HG03469 (cell line): ENCODE results near the gene MTERF4.
A peak's percentile ranks its signal among the peaks of the same experiment; 100 is the strongest.

ENCODE experiments used
- ATAC-seq: cut with Tn5 transposase; IDR thresholded peaks from one replicate; pipeline ENCODE4 v1.9.1; 2021; ENCODE audit warnings: mild to moderate bottlenecking, moderate library complexity, moderate number of reproducible peaks; ENCODE audit not compliant: unreplicated experiment

Gene MTERF4

GRCh38 chr2:241102239-241102803 is at the start of gene MTERF4:
Gene MTERF4, minus strand, starts transcription at chr2:241102287. Its CDS starts 14 bp downstream, at chr2:241102273.
- peak; percentile 65 for ATAC-seq

GRCh38 chr2:241150660-241151530 is 48.8 kb upstream of the MTERF4 start:
- ATAC-seq, result no peak

- peak; percentile 56 for ATAC-seq
Measured at GRCh38 chr2:241149925-241150659, 48.0 kb upstream of the MTERF4 start, which contains the start of gene PPP1R7. Gene PPP1R7, plus strand, starts transcription at chr2:241150467. Its CDS starts 29 bp downstream, at chr2:241150496.

- no peak for ATAC-seq
Measured at GRCh38 chr2:241149675-241149924, 47.5 kb upstream of the MTERF4 start.

- ATAC-seq, result peak; percentile 68
Measured at GRCh38 chr2:241148891-241149674, 47.0 kb upstream of the MTERF4 start, which contains the start of gene PASK. Gene PASK, minus strand, starts transcription at chr2:241149472. Its CDS starts 6,440 bp downstream, at chr2:241143032.

GRCh38 chr2:241148239-241148638 is 46.2 kb upstream of the MTERF4 start:
- no peak for ATAC-seq

- ATAC-seq, result no peak
Measured at GRCh38 chr2:241147336-241147735, 45.2 kb upstream of the MTERF4 start.

GRCh38 chr2:241146286-241146685 is 44.2 kb upstream of the MTERF4 start:
- no peak for ATAC-seq

- ATAC-seq, result no peak
Measured at GRCh38 chr2:241142593-241142992, 40.5 kb upstream of the MTERF4 start.

GRCh38 chr2:241142063-241142462 is 40.0 kb upstream of the MTERF4 start:
- ATAC-seq, result no peak

- ATAC-seq, result no peak
Measured at GRCh38 chr2:241141214-241141770, 39.2 kb upstream of the MTERF4 start.

GRCh38 chr2:241140445-241140840 is 38.4 kb upstream of the MTERF4 start:
- no peak for ATAC-seq

- ATAC-seq, result no peak
Measured at GRCh38 chr2:241139531-241140444, 37.7 kb upstream of the MTERF4 start.

GRCh38 chr2:241138471-241138870 is 36.4 kb upstream of the MTERF4 start:
- ATAC-seq, result no peak

GRCh38 chr2:241137276-241138190 is 35.4 kb upstream of the MTERF4 start:
- ATAC-seq, result no peak

- no peak for ATAC-seq
Measured at GRCh38 chr2:241136661-241137260, 34.7 kb upstream of the MTERF4 start.

- no peak for ATAC-seq
Measured at GRCh38 chr2:241136191-241136590, 34.1 kb upstream of the MTERF4 start.

- no peak for ATAC-seq
Measured at GRCh38 chr2:241135737-241136136, 33.6 kb upstream of the MTERF4 start.
